Epithelial cell of proximal tubule (primary cell): ENCODE results near the gene CCT7. TPM values are rescaled to one million over a fixed set of nuclear protein-coding genes. Genes with fewer than 3 reads are reported as not detected.
A peak's percentile ranks its signal among the peaks of the same experiment; 100 is the strongest.

Experiments used
- DNase-seq: peaks from one replicate; pipeline ENCODE4 v3.0.0-alpha.2; 2011; ENCODE audit warnings: low read depth
- H3K4me3 ChIP-seq: 2 replicates; pipeline ENCODE4 v1.5.1; 2011; ENCODE audit warnings: low read depth, mild to moderate bottlenecking, low read length
- CTCF ChIP-seq: conservative IDR thresholded peaks from 2 replicates; pipeline ENCODE4 v1.5.1; 2012; ENCODE audit warnings: low read depth, mild to moderate bottlenecking, low read length
- total RNA-seq: library from RNA; depleted of rRNA; stranded (reverse); fragments of >200 nt; gene quantifications from 2 replicates; pipeline ENCODE4 v1.2.3, GENCODE V29; 2015

The CCT7 gene
- total RNA-seq, 1 donor from 2014 or later: 393 TPM

GRCh38 chr2:73225513-73226360 is 8.4 kb upstream of the CCT7 start:
- H3K4me3 ChIP-seq: no peak overlapping the region
- DNase-seq: no peak
- TF ChIP-seq CTCF: no peak

GRCh38 chr2:73227086-73227485 is 7.0 kb upstream of the CCT7 start:
- H3K4me3 ChIP-seq: no peak overlapping the region
- DNase-seq: no peak
- no peak for TF ChIP-seq CTCF

GRCh38 chr2:73228631-73229030 is 5.5 kb upstream of the CCT7 start:
- H3K4me3 ChIP-seq: no peak overlapping the region
- no peak for DNase-seq
- no peak for TF ChIP-seq CTCF

GRCh38 chr2:73232403-73233153 is 1.5 kb upstream of the CCT7 start:
- TF ChIP-seq CTCF: no peak
- no peak for DNase-seq
- peak overlapping the region; percentile 88 for H3K4me3 ChIP-seq

GRCh38 chr2:73233154-73233931 is 765 bp upstream of the CCT7 start, which contains the start of gene PRADC1:
TSS of gene PRADC1 (minus strand) at chr2:73233239. CDS start at chr2:73233160, 79 bp downstream.
- peak within 1 kb of the TSS; percentile 88 for H3K4me3 ChIP-seq
- DNase-seq: peak; percentile 96
- TF ChIP-seq CTCF: no peak

GRCh38 chr2:73235315-73236028 is 1.4 kb downstream of the CCT7 start:
- peak overlapping the region; percentile 88 for H3K4me3 ChIP-seq
- DNase-seq: no peak
- no peak for TF ChIP-seq CTCF
